Measurements from ENCODE around the gene GGACT. TPM values are rescaled to one million over a fixed set of nuclear protein-coding genes. Genes with fewer than 3 reads are reported as not detected.
"Not testable (repeated sequence)": the region's sequence is repeated elsewhere in the genome, so short reads cannot be mapped to it uniquely, and the experiment has no call there.

GGACT gene
- polyA plus RNA-seq, 4 donors, result 4.7 to 6.3 (median 5.5) TPM

- no peak for DNase-seq (ENCODE audit: low read depth in 4 of 4, low spot score in 3 of 4)
These were observed 55.0 kb downstream of the GGACT start for GRCh38 chr13:100533588-100534041.

GRCh38 chr13:100532836-100533435 is 55.7 kb downstream of the GGACT start:
- no peak for DNase-seq (ENCODE audit: low read depth in 4 of 4, low spot score in 3 of 4)

DNA sequence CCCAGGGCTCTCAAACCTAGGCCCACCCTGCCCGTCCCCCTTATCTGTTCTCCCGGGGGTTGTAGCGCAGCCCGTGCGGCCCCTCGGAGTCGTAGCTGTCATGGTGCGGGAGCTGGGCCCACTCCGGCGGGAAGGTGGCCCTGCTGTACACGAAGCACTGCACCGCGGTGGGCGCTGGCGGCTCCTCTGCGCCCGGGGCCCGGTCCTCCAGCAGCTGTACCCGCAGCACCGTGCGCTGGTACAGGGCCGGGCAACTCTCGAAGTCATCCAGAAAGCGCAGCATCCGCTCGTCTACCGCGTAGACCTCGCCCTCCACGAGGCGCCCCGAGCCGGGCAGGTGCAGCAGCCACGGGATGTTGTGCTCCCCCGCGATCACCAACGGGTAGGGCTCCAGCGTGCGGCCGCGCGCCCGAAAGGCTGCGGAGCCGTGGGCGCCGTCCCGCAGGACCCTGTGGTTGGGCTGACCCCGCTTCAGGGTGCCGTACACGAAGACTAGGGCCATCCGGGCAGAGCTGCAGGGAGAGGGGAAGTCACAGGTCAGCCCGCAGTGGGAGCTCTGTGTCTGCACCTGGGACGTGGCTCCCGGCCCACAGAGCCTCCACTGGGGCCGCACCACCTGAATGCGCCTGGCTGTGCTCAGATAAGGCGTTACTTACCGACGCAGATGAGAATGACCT is 56.4 kb downstream of the GGACT start:
- DNase-seq (ENCODE audit: low read depth in 4 of 4, low spot score in 3 of 4), result no peak

GRCh38 chr13:100530671-100531213 is 57.8 kb downstream of the GGACT start:
- no peak for DNase-seq (ENCODE audit: low read depth in 4 of 4, low spot score in 3 of 4)

GRCh38 chr13:100529666-100530377 is 58.8 kb downstream of the GGACT start:
- no peak for DNase-seq (ENCODE audit: low read depth in 4 of 4, low spot score in 3 of 4)

DNA sequence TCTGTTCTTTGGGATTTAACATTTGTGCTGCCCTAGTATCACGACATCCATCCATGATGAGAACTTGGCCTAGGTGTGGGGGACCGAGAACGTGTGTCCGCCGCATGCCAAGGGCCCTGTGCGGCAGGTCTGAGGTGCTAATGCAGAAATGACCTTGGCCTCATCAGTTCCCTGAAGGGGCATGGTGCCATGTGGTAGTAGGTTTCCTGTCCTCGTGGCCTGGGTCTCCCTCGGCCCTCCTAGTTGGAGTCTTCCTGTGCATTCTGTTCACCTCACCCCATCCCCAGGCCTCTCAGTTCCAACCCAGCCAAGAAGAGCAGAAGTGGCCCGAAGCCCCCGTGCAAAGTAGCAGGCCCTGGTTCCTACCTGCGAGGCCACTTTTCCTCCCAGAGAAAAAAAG is 59.8 kb downstream of the GGACT start:
- DNase-seq (ENCODE audit: low read depth in 4 of 4, low spot score in 3 of 4), result no peak

- no peak for DNase-seq (ENCODE audit: low read depth in 4 of 4, low spot score in 3 of 4)
These were observed 60.2 kb downstream of the GGACT start for GRCh38 chr13:100528353-100528752.

DNA sequence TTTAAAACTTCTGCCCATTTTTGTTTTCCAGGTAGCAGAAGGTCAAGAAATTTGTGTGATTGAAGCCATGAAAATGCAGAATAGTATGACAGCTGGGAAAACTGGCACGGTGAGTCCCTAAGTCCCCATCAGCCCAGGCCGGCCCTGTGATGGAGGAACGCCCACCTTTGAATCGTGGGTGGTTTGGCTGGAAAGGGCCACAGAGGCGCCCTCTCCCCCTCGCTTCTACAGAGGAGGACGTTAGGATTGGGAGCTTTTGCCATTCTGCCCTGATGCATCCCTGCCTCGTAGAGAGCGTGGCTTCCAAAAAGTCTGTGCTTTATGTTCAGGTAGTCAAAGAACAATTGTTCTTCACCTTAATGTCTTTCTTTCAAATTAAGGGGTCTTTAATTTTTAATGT is 60.9 kb downstream of the GGACT start:
- no peak for DNase-seq (ENCODE audit: low read depth in 4 of 4, low spot score in 3 of 4)

DNA sequence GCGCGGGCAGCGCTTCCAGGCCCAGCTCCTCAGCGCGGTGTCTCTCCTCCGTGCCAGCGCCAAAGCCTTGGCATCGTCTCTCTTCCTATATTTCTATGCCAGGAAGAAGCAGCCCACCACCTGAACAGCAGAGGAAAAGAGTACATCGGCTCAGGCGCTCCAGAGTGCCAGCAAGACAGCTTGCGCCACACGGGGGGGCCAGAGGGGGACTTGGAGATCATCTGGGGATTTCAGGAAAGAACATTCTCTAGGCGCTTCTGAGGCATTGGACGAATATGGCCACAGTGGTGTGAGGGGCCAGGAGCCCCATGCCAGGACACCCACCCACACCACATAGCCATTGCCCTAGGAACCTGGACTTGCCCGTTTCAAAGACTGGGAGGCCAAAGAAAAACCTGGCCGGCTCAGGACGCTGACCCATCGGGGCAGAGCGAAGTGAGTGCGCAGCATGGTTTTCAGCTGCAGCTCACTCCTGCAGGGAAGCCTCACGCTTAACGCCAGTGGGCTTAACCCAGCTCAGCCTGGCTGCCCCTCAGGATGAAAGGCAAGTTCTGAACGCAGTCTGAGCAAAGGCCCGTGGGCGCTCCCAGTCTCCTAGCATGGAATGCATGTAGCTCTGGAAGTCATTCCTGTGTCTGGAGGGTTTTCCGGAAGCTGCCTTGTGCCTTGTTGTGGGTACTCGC is 62.1 kb downstream of the GGACT start:
- DNase-seq (ENCODE audit: low read depth in 4 of 4, low spot score in 3 of 4), result no peak

GRCh38 chr13:100525453-100526317 is 62.9 kb downstream of the GGACT start:
- DNase-seq (ENCODE audit: low read depth in 4 of 4, low spot score in 3 of 4), result no peak

DNA sequence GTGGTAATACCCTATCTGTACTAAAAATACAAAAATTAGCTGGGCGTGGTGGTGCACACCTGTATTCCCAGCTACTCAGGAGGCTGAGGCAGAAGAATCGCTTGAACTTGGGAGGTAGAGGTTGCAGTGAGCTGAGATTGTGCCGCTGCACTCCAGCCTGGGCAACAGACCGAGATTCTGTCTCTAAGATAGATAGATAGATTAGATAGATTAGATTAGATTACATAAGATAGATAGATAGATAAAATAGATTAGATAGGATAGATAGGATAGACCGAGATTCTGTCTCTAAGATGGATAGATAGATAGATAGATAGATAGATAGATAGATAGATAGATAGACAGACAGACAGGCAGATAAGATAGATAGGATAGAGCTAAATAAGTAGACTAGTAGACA is 63.9 kb downstream of the GGACT start:
- DNase-seq (ENCODE audit: low read depth in 4 of 4, low spot score in 3 of 4), result not testable (repeated sequence)

GRCh38 chr13:100523981-100524386 is 64.6 kb downstream of the GGACT start:
- DNase-seq (ENCODE audit: low read depth in 4 of 4, low spot score in 3 of 4), result no peak

DNA sequence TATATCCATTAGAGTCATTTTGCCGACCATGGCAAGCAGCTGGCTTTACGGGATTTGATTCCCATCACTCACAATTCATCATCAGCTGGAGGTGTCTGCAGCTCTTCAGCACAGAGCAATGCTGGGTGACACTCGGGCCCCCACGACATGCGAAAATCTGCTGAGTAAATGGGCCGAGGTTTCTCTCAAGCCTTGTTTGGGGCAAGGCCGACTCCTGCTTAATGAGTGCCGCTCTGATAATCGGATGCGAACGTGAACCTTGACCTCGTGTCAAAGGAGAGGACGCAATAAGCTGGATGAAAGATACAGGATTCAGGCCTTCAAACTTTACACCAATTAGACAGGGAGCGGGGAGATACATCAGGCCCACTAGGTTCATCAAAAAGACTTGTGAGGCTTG is 65.2 kb downstream of the GGACT start:
- no peak for DNase-seq (ENCODE audit: low read depth in 4 of 4, low spot score in 3 of 4)

GRCh38 chr13:100522618-100523309 is 65.8 kb downstream of the GGACT start:
- DNase-seq (ENCODE audit: low read depth in 4 of 4, low spot score in 3 of 4), result no peak

GRCh38 chr13:100521851-100522617 is 66.6 kb downstream of the GGACT start:
- no peak for DNase-seq (ENCODE audit: low read depth in 4 of 4, low spot score in 3 of 4)

DNA sequence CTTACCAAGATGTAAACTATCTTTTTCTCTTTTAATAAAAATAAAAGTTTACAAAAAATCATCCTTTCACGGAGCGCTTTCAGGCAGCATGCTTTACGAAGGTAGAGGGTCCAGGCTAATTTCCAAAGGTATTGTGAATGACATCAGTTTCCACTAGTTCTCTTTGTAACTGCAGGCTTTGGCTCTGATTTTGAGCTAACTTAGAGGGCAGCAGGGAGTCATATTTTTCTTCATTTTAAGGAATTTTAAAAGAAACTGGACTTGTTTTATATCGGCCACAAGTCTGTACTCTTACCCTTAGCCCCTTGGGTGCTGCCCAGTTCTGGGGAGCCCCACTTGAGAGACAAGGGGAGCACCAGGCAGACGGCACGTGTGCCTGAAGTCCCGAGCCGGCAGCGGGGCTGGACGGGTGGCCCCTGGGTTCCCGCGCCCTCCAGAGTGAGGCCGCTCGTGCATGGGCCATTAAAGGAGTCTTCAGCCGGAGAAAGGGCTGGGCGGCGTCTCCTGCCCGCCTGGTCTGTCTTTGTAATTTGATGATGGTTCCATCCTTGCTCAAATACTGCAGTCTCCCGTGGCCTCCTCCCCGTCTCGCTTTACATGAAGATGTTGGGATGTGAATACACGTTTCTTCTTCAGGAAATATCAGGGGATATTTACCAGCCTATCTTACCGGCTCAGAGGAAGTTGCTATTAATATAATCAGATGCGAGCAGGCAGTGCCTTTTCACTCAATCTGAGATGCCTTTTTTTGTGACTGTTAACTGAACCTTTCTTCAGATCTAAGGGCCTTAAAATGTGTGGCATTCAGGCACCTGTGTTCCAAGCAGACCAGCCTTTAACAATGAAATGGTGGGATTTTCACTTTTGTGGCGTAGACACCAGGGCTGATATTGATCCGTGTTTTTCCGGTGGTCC is 67.4 kb downstream of the GGACT start:
- no peak for DNase-seq (ENCODE audit: low read depth in 4 of 4, low spot score in 3 of 4)

GRCh38 chr13:100519626-100520025 is 69.0 kb downstream of the GGACT start:
- DNase-seq (ENCODE audit: low read depth in 4 of 4, low spot score in 3 of 4), result no peak

All from right renal pelvis (tissue), 4 donors.